GM13976 (cell line): ENCODE data around the gene SCCPDH.
"Not testable (repeated sequence)": the region's sequence is repeated elsewhere in the genome, so short reads cannot be mapped to it uniquely, and the experiment has no call there.

Source experiments
- DNase-seq: peaks from one replicate; pipeline ENCODE4 v3.0.0; 2012; ENCODE audit warnings: low spot score
- in situ Hi-C: fragments of 300-500 bp; cut with MboI; formaldehyde crosslinking; loops from one replicate; pipeline ENCODE4 v1.12.0; 2022; ENCODE audit warnings: low sequenced_read_pairs, mixed read lengths, inconsistent platforms; ENCODE audit not compliant: unreplicated experiment
- TF ChIP-seq, protein P1 (sequence below): IDR thresholded peaks from 2 replicates; pipeline ENCODE4 v1.5.1; 2012; ENCODE audit warnings: borderline replicate concordance, mild to moderate bottlenecking; ENCODE audit not compliant: insufficient read depth; ENCODE audit errors: extremely low read depth, missing control alignments, control extremely low read depth

SCCPDH gene

DNA sequence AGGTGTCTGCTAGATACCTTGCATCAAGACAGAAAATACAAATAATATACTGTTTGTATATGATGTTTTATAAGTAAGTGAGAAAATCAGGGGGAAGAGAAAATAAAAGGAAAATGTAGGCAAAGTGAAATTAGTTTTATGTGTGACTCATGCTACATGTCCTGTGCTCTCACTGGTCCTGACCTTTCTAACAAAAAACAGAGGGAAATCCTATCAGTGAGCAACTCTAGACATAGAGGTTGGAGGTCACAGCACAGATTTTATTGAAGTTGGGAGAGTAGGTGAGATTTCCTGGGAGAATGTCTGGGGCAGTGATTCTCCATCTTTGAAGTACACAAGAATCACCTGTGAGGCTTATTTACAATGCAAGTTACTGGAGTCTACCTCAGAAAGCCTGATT lies 9.5 kb downstream of the SCCPDH start:
- in situ Hi-C loops, result no loop called here
- TF ChIP-seq, protein P1, sequence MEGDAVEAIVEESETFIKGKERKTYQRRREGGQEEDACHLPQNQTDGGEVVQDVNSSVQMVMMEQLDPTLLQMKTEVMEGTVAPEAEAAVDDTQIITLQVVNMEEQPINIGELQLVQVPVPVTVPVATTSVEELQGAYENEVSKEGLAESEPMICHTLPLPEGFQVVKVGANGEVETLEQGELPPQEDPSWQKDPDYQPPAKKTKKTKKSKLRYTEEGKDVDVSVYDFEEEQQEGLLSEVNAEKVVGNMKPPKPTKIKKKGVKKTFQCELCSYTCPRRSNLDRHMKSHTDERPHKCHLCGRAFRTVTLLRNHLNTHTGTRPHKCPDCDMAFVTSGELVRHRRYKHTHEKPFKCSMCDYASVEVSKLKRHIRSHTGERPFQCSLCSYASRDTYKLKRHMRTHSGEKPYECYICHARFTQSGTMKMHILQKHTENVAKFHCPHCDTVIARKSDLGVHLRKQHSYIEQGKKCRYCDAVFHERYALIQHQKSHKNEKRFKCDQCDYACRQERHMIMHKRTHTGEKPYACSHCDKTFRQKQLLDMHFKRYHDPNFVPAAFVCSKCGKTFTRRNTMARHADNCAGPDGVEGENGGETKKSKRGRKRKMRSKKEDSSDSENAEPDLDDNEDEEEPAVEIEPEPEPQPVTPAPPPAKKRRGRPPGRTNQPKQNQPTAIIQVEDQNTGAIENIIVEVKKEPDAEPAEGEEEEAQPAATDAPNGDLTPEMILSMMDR, result no peak

DNA sequence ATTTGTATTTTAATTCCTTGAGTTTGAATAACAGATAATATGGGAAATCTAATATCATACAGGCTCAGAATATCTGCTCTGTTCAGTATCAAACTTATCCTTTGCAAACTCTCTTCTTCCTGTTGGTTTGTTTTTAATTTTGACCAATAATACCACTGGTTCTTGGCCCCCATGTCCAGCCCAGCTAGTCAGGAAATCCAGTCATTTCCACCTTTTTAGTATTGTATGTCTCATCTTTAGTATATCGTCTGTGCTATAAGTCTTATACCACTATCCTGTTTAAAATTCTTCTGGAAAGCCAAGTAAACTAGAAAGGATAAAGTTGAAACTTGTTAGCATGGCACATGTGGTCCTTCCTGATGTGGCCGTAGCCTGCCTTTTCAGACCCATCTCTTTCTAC lies 10.7 kb downstream of the SCCPDH start:
- DNase-seq, result no peak
- TF ChIP-seq, protein P1, result no peak
- in situ Hi-C loops, result no loop called here

More for the DNA sequence above, 9.5 kb downstream of the SCCPDH start:
- DNase-seq, result no peak

DNA sequence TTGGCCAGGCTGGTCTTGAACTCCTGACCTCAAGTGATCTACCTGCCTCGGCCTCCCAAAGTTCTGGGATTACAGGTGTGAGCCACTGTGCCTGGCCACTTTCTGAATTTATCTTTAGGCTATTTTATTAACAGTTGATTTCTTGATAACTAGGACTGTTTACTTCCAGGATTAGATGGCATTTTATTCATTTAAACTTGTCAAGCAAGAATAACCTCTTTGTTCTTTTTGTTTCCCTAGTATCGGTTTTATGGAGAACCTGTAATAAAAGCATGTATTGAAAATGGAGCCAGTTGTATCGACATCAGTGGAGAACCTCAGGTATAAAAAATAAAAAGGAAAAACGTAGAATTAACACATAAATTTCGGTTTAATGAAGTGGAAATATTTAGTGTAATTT lies 11.5 kb downstream of the SCCPDH start:
- TF ChIP-seq, protein P1, result no peak
- no peak for DNase-seq
- in situ Hi-C loops, result no loop called here

DNA sequence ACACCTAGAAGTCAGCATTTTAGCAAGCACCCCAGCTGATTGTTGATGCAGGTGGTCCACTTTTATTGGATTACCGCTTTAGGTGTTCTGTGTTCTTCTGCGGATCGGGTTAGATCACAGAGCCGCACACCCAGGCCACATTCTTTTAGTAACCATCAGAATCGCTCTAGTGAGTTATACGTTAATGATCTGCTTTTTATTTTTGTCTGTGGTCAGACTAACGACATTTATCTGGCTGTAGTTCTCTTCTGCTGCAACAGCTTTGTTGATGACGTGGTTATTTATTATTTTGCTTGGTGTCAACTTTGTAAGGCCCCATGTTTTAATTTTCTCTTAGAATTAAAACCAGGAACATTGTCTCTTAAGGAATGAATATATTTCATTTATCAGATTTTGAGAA lies 18.2 kb downstream of the SCCPDH start:
- in situ Hi-C loops, result no loop called here
- no peak for DNase-seq
- TF ChIP-seq, protein P1, result no peak

DNA sequence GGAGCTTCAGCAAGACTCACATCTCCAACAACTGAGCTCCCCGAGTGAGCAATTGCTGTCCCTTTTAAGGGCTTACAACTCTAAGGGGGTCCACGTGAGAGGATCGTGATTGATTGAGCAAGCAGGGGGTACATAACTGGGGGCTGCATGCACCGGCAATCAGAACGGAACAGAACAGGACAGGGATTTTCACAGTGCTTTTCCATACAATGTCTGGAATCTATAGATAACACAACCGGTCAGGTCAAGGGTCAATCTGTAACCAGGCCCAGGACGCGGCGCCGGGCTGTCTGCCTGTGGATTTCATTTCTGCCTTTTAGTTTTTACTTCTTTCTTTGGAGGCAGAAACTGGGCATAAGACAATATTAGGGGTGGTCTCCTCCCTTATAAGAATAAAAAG lies 21.9 kb downstream of the SCCPDH start:
- in situ Hi-C loops, result not testable (repeated sequence)

DNA sequence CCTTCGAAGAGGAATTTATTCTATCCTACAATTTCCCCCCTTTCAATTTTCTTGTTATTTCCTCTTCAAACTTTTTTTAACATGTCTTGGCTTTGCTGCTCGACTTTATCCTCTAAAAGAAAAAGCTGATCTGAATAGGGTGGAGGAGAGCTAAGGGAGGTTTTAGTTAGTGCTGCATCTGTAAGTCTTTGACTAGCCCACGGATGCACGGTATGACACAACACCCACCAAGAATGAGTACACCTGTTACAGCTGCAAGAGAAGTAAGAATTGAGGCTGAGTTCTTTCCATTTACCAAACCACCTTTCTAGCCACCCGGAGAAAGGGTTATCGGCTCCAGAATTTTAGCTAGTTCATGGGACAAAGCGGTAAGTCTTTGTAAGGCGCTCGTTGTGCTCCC lies 23.8 kb downstream of the SCCPDH start:
- in situ Hi-C loops, result no loop called here
- no peak for DNase-seq
- TF ChIP-seq, protein P1, result no peak

More for the DNA sequence above, 21.9 kb downstream of the SCCPDH start:
- not testable (repeated sequence) for DNase-seq

DNA sequence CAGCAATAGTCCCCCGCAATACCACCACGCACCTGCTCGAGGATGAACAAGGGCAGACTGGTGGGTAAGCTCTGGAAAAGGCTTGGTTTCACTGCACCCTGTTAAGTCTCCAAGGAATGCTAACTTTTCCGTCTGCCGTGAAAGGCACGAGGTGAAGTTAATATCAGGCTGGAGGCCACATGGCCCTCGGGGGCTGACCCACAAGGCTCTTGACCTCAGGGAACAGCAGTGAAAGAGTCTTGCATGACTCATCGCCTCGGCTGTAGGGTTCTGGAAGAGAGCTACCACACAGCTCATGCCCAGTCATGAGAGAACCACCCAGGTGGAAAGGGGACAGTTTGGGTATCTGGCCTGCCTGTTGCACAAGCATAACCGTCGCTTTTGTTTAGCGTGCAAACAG lies 24.7 kb downstream of the SCCPDH start:
- in situ Hi-C loops, result no loop called here
- TF ChIP-seq, protein P1, result no peak
- no peak for DNase-seq
